ENCODE results near the gene CSGALNACT2.

- TF ChIP-seq MAX (IDR thresholded peaks at IDR 0.05) (no peak), CTCF (IDR thresholded peaks at IDR 0.05; ENCODE audit: low read depth, low read length, missing input control) (no peak), GABPA (IDR thresholded peaks at IDR 0.05 in 1 of 2, conservative IDR thresholded peaks at IDR 0.05 in 1 of 2) (no peak), ZBTB33 (IDR thresholded peaks at IDR 0.05) (no peak), JUND (IDR thresholded peaks at IDR 0.05) (no peak), ATF3 (IDR thresholded peaks at IDR 0.05) (no peak), REST (IDR thresholded peaks at IDR 0.05) (no peak), SP1 (IDR thresholded peaks at IDR 0.05) (no peak), HNF4G (IDR thresholded peaks at IDR 0.05) (no peak), RAD21 (IDR thresholded peaks at IDR 0.05) (no peak), EGR1 (IDR thresholded peaks at IDR 0.05; ENCODE audit: low read depth in 2 of 2) (no peak), TAF1 (conservative IDR thresholded peaks at IDR 0.05) (no peak)
Observed at GRCh38 chr10:43190289-43190688, 52.0 kb downstream of the CSGALNACT2 start.
